Activated CD4-positive, alpha-beta T cell treated with anti-CD3 and anti-CD28 coated beads for 24 hours (primary cell): ENCODE results near the gene CENATAC.
"Not testable (repeated sequence)": the region's sequence is repeated elsewhere in the genome, so short reads cannot be mapped to it uniquely, and the experiment has no call there.

Experiments used
- DNase-seq, 2 donors: peaks; one replicate each; pipeline ENCODE4 v3.0.0-alpha.2; 2020; ENCODE audit warnings: low read depth in 2 of 2

CENATAC gene

DNA sequence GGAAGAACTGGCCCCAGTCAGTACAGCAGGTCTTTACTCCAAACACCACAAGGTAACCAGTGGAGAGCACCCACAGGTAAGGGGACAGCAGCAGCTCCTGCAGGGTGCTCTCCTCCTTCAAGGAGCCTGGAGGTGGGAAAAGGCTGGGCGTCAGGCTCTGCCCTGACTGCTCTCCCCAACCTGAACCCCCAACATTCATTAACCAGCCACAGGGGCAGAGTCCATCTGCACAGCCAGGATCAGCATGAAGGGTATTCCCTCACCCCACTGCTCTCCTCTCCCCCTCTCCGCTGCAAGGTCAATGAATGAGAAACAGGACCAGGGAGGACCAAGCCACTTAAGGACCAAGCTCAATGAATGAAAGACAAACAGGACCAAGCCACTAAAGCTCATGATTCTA is 29.0 kb downstream of the CENATAC start:
- DNase-seq = no peak

- DNase-seq = no peak
These were observed 29.8 kb downstream of the CENATAC start for GRCh38 chr11:119027561-119028345.

DNA sequence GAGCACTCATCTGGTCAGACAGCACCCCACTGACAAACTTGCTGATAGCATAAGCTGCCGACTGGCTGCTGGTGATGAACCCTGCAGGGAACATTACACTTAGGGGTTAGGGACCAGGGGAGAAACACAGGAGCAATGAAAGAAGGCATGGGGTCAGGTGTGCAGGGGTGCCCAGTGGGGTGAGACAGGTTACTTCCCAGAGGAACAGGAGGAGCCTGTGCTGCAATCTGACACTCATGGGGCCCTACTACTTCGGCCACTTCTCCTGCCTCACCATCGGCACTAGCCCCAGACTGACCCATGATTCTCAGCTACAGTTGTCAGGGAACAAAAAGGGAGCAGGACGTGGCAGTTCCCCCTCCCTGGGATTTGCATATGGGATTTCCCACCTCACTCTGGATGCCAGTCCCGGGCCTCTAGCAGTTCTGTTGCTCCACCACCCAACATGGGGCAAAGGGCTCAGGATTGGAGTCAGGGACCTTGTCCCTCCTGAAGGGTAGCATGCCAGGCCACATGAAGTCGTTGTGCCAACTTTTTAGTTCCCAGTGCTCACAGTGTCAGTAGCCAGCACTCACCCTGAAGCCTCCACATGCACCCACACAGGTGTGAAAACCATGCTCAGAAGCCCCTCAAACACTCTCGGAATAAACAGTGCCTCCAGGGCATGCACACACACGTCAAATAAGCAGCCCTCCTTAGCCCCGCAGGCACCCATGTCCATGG is 30.6 kb downstream of the CENATAC start:
- DNase-seq = no peak

DNA sequence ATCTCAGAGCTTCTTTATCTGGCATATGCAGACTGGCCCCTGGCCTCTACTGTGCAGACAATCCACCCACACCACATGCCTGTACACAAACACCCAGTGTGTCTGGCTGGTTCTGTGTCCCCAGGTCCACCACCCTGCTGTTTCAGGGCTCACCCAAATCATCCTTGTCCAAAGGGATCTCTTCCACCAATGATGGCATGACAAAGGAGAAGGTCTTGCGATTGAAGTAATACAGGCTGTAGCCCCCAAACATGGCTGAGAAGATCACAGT is 31.1 kb downstream of the CENATAC start:
- DNase-seq = no peak

DNA sequence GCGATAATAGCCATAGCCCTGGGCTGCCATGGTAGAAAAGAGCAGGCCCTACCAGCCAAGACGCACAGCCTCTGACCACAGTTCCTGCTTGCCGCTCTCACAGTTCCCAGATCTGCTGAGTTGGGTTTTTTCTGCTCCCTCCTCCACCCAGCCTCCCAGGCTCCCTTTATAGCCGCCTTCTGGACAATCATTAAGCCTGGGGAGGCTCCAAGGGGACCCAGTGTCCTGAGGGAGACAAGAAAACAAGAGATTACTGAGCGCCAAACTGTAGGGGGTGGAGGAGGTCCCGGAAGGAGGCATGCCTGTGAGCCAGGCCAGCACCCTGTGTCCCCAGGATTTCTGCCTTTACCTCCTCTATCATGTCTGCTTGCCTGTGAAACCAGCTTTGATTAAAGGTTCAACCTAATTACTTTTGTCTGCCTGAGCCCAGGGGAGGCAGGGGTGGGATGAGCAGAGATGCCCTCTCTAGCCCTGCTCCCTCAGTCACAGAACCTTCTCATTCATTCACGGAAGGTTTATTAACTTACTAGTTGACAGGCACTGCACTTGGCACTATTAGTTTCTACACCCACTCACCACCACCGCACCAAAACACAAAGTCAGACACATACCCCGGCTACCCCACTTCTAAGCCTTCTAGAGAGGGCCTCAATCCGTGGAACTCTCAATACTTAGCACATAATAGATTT is 31.5 kb downstream of the CENATAC start:
- peak in 1 of 2 donors; percentile 37 for DNase-seq

DNA sequence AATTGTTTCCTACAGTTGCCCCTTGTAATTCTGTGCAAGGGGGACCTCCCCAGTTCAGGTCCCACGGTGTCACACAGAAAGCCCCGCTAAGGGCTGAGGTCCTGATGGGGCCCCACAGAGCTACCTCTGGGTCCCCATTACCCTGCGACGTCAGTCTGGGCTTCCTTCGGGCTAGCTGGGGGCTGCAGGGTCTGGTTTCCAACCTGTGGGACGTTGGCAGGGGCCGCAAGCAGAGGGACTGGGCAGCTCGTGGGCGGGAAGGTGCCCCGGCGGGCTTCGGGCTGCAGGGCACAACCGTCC is 32.0 kb downstream of the CENATAC start:
- DNase-seq = no peak

- DNase-seq = peak; percentile 98 to 100
These were observed 32.5 kb downstream of the CENATAC start, which contains the start of gene SLC37A4 for GRCh38 chr11:119030329-119031047. TSS of gene SLC37A4 (minus strand) at chr11:119030877.

DNA sequence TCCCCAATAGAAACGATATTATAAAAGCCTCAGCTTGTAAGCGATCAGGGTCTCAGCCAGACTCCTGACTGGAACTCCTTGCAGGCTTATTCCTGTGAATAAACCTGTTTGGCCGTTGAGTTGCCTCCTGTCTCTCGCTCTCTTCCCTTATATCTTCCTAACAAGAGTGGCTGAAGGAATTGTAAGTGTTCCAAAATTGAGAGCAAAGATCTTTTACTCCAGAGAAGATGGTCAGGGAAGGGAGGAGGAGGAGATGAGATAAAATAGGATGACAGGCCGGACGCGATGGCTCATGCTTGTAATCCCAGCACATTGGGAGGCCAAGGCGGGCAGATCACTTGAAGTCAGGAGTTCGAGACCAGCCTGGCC is 34.0 kb downstream of the CENATAC start:
- DNase-seq = no peak

- DNase-seq = not testable (repeated sequence)
These were observed 35.5 kb downstream of the CENATAC start for GRCh38 chr11:119033421-119033820.

DNA sequence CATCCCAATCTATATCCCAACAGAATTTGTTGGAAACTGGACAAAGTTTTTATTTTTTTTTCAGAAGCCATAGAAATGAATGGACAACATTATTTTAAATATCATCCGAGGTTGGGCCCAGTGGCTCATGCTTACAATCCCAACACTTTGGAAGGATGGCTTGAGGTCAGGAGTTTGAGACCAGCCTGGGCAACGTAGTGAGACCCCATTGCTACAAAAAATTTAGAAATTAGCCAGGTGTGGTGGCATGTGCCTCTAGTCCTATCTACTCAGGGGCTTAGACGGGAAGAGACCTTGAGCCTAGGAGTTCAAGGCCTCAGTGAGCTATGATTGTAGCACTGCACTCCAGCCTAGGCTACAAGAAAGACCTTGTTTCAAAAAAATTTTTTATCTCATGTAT is 36.9 kb downstream of the CENATAC start:
- DNase-seq = no peak

DNA sequence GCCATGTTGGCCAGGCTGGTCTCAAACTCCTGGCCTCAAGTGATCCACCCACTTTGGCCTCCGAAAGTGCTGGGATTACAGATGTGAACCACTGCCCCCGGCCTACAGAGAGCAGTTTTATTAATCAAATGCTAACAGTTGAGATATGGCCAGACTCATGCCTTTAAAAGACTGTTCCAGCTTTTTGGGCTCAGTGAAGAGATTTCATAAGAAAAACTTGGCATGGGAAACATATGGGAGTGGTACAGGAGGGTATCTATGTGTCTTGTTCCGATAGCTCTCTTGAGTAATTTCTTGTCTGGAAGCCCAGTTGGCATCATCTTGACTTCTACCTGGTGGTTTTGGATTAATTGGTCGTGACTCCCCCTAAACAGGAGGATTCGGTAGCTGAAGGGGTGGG is 40.9 kb downstream of the CENATAC start:
- no peak for DNase-seq

- DNase-seq = not testable (repeated sequence)
These were observed 41.5 kb downstream of the CENATAC start for GRCh38 chr11:119039471-119039870.

DNA sequence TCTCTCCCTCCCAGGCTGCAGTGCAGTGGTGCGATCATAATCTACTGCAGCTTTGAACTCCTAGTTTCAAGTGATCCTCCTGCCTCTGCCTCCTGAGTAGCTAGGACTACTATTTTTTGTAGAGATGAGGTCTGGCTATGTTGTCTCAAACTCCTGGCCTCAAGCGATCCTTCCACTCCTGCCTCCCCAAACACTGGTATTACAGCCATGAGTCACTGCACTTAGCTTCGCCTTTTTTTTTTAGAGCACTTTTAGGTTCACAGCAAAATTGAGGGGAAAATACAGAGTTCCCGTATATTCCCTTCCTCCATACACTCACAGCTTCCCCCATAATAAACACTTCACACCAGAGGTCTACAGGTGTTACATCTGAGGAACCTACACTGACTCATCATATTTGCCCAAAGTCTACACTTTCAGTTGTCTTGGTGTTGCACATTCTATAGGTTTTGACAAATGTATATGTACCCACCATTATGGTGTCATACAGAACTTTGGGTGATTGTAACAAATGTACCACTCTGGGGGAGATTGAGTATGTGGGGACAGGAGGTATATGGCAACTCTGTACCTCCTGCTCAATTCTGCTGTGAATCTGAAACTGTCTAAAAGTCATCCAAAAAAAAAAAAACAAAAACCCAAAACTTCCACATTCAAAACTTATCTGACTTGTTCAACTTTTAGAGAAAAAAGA is 44.0 kb downstream of the CENATAC start:
- DNase-seq = no peak

DNA sequence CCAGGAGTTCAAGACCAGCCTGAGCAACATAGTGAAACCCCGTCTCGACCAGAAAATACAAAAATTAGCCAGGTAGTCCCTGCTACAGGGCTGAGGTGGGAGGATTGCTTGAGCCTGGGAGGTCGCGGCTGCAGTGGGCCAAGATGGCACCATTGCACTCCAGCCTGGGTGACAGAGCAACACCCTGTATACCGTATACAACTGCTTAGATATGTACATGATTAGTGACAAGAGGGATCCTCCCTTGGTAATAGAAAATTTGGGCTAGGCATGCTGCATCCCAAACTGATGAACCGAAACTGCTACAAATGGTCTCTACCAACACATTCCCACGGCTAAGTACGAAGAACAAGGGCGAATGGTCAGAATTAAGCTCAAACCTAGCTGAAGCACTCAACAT is 45.0 kb downstream of the CENATAC start:
- DNase-seq = no peak

GRCh38 chr11:119044708-119045107 is 46.8 kb downstream of the CENATAC start:
- no peak for DNase-seq

GRCh38 chr11:119046489-119046888 is 48.6 kb downstream of the CENATAC start:
- DNase-seq = no peak

DNA sequence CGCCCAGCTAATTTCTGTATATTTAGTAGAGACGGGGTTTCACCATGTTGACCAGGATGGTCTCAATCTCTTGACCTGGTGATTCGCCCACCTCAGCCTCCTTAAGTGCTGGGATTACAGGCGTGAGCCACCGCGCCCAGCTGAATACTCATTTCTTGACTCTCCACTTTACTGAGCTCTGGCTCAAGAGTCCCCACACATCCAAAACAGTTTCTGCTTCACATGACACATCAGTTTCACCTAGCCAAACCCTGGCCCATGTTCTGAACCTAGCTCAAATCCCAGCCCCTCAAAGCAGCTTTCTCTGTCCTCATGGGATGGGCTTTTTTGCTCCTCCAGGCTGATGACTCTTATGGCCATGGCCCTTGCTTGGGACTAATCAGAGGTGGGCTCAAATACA is 49.3 kb downstream of the CENATAC start:
- DNase-seq = no peak

- no peak for DNase-seq
These were observed 50.7 kb downstream of the CENATAC start for GRCh38 chr11:119048644-119049043.

DNA sequence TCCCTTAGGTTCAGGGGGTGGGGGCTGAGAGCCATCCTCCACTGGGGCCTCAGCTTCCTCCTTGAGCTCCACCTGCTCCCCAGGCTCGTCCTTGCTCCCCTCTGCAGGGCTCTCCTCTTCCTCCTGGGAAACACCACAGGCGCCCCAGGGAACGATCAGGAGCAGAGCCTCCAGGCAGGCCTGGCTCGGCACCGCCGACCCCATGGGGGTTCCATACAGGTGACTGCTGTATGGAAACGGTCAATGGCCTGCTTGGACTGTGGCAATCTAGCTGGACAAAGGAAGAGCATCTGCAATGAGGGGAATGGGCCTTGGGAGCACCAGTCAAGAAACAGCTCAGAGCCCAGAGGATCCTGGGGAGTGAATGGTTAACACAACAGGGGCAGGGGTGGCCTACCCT is 51.1 kb downstream of the CENATAC start:
- DNase-seq = no peak

- no peak for DNase-seq
These were observed 53.7 kb downstream of the CENATAC start for GRCh38 chr11:119051440-119052162.

DNA sequence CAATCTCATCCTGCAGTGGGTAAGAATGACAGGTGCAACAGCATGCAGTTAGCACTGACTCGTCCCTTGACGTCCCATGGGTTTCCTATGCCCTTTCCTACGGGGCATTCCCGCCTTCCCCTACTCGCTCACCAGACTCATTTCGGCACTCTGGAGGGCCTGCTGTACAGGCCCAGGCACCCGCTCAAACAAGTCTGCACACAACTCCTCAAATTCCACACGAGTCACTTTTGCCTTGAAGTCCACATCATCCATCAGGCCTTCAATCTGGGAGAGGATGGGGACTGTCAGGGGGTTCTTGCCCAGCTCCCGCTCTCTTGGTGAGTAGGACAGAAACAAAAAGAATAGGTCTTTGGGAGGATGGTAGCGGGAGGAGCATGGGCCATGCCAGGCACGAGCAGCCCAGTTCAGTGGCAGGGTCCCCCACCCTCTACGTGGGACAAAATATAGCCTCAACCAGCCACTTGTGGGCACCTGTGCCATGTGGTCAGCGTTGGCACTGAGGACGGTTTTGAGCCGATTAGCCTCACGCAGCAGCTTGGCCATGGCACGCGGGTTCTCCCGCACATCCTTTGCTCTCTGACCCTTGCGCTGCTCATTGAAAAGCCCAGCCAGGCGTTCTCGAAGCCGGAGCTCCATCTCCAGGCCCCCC is 54.4 kb downstream of the CENATAC start:
- no peak for DNase-seq
